HEK293 (cell line): ENCODE data around the gene CRIM1.

ENCODE experiments used
- SP2 ChIP-seq: fragments of 450-650 bp; formaldehyde crosslinking; IDR thresholded peaks from 2 replicates; pipeline ENCODE4 v1.5.1; 2016; ENCODE audit warnings: missing biosample characterization, missing genetic modification characterization
- ZNF768 ChIP-seq: fragments of 450-650 bp; formaldehyde crosslinking; IDR thresholded peaks from 2 replicates; pipeline ENCODE4 v1.5.1; 2018; ENCODE audit warnings: missing biosample characterization, mild to moderate bottlenecking, missing genetic modification characterization
- TF ChIP-seq, protein P1 (sequence below): fragments of 450-650 bp; formaldehyde crosslinking; IDR thresholded peaks from 2 replicates; pipeline ENCODE4 v1.5.1; 2017; ENCODE audit warnings: missing biosample characterization, mild to moderate bottlenecking, missing genetic modification characterization, moderate library complexity
- TF ChIP-seq, protein P2 (sequence below): fragments of 450-650 bp; formaldehyde crosslinking; IDR thresholded peaks from 2 replicates; pipeline ENCODE4 v1.5.1; 2016; ENCODE audit warnings: missing biosample characterization, missing genetic modification characterization
- TF ChIP-seq, protein P3 (sequence below): IDR thresholded peaks from 2 replicates; pipeline ENCODE4 v1.6.1; 2011; ENCODE audit warnings: mild to moderate bottlenecking, low read depth, low read length, borderline replicate concordance

DNA sequence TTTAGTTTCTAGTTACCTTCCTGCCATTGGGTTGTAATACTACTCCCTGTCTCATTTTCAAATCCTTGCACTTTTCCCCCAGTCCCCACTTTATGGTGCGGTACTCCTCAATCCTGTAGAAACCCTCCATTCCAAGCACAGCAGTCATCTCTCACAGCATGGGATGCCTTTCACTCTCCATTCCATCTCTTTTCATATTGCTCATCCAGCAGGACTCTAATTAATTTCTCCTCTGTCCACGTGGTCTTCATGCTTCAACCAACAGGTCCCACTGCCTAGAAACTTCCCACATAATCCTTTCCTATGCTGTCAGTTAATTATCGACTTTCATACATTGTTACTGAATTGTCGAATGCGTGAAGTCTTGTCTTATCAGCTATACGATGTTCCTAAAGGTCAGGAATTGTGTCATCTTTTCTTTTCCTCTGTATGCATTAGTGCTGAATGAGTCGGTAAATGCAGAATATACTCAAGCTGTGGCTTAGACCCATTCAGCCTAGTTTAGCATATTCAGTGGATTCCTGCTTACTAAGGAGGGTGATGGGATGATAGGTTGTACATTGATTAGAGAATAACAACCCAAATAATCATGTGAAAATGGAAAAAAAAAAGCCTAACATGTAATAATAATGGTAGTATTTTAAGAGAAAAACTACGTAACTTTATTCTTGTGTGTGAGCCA is 89.7 kb downstream of the CRIM1 start:
- TF ChIP-seq, protein P1, sequence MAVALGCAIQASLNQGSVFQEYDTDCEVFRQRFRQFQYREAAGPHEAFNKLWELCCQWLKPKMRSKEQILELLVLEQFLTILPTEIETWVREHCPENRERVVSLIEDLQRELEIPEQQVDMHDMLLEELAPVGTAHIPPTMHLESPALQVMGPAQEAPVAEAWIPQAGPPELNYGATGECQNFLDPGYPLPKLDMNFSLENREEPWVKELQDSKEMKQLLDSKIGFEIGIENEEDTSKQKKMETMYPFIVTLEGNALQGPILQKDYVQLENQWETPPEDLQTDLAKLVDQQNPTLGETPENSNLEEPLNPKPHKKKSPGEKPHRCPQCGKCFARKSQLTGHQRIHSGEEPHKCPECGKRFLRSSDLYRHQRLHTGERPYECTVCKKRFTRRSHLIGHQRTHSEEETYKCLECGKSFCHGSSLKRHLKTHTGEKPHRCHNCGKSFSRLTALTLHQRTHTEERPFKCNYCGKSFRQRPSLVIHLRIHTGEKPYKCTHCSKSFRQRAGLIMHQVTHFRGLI (tag by site-specific recombination), result no peak
- TF ChIP-seq, protein P2, sequence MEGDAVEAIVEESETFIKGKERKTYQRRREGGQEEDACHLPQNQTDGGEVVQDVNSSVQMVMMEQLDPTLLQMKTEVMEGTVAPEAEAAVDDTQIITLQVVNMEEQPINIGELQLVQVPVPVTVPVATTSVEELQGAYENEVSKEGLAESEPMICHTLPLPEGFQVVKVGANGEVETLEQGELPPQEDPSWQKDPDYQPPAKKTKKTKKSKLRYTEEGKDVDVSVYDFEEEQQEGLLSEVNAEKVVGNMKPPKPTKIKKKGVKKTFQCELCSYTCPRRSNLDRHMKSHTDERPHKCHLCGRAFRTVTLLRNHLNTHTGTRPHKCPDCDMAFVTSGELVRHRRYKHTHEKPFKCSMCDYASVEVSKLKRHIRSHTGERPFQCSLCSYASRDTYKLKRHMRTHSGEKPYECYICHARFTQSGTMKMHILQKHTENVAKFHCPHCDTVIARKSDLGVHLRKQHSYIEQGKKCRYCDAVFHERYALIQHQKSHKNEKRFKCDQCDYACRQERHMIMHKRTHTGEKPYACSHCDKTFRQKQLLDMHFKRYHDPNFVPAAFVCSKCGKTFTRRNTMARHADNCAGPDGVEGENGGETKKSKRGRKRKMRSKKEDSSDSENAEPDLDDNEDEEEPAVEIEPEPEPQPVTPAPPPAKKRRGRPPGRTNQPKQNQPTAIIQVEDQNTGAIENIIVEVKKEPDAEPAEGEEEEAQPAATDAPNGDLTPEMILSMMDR (tag by site-specific recombination), result no peak
- TF ChIP-seq, protein P3, sequence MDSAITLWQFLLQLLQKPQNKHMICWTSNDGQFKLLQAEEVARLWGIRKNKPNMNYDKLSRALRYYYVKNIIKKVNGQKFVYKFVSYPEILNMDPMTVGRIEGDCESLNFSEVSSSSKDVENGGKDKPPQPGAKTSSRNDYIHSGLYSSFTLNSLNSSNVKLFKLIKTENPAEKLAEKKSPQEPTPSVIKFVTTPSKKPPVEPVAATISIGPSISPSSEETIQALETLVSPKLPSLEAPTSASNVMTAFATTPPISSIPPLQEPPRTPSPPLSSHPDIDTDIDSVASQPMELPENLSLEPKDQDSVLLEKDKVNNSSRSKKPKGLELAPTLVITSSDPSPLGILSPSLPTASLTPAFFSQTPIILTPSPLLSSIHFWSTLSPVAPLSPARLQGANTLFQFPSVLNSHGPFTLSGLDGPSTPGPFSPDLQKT, result no peak
- TF ChIP-seq SP2 (tag by site-specific recombination) (no peak), ZNF768 (tag by site-specific recombination) (no peak)
